HTERT RPE-1 (cell line): ENCODE measurements around the gene JSRP1.

Experiments
- in situ Hi-C: fragments of 300-500 bp; cut with MboI; formaldehyde crosslinking; loops from 4 replicates; pipeline ENCODE4 v1.14.3; 2020; ENCODE audit warnings: low sequenced_read_pairs

JSRP1 gene

GRCh38 chr19:2268480-2268830 lies 12.2 kb upstream of the JSRP1 start:
- in situ Hi-C loops = no loop called here

GRCh38 chr19:2266183-2266993 lies 10.2 kb upstream of the JSRP1 start:
- in situ Hi-C loops = no loop called here

GRCh38 chr19:2261438-2262172 lies 5.4 kb upstream of the JSRP1 start:
- in situ Hi-C loops = no loop called here

GRCh38 chr19:2260341-2260805 lies 4.2 kb upstream of the JSRP1 start:
- in situ Hi-C loops = no loop called here

GRCh38 chr19:2259336-2259735 lies 3.1 kb upstream of the JSRP1 start:
- in situ Hi-C loops = no loop called here

- in situ Hi-C loops = no loop called here
These were observed 938 bp downstream of the JSRP1 start for GRCh38 chr19:2255112-2255845.

GRCh38 chr19:2254064-2254872 lies 1.9 kb downstream of the JSRP1 start:
- in situ Hi-C loops = no loop called here

GRCh38 chr19:2253106-2254063 lies 2.8 kb downstream of the JSRP1 start:
- in situ Hi-C loops = no loop called here

- in situ Hi-C loops = no loop called here
These were observed 3.5 kb downstream of the JSRP1 start for GRCh38 chr19:2252797-2253105.

GRCh38 chr19:2252055-2252796 lies 4.0 kb downstream of the JSRP1 start:
- in situ Hi-C loops = no loop called here

- in situ Hi-C loops = no loop called here
These were observed 4.8 kb downstream of the JSRP1 start for GRCh38 chr19:2251106-2252054.

- in situ Hi-C loops = no loop called here
These were observed 5.5 kb downstream of the JSRP1 start for GRCh38 chr19:2250766-2251105.

GRCh38 chr19:2249880-2250765 lies 6.1 kb downstream of the JSRP1 start:
- in situ Hi-C loops = no loop called here

GRCh38 chr19:2249010-2249866 lies 7.0 kb downstream of the JSRP1 start, which contains the start of gene AMH:
AMH (plus strand) TSS chr19:2249323; CDS start chr19:2249333, 10 bp downstream.
- in situ Hi-C loops = no loop called here

GRCh38 chr19:2248136-2249009 lies 7.8 kb downstream of the JSRP1 start:
- in situ Hi-C loops = no loop called here
